ENCODE results near the gene TRAIP. TPM values are rescaled to one million over a fixed set of nuclear protein-coding genes. Genes with fewer than 3 reads are reported as not detected.

TRAIP gene
- total and polyA plus RNA-seq, 2 experiments from 2014 or later = 6.7 to 13.3 TPM

- Histone ChIP-seq H3K4me3 (peak overlapping the region; percentile 63), H3K4me1 (ENCODE audit: low read depth) (peaks cover 5% of the 10 kb centered on the region), H3K36me3 (no peaks in the 10 kb centered on the region), H3K27ac (no peak overlapping the region), H3K27me3 (no peaks in the 10 kb centered on the region), H3K9me3 (ENCODE audit: low read depth) (no peaks in the 10 kb centered on the region)
- no peak for DNase-seq (ENCODE audit: low read depth in 1 of 2, low spot score in 1 of 2)
- no peak for TF ChIP-seq CTCF (IDR thresholded peaks at IDR 0.05; ENCODE audit: low read depth, low read length)
Measured at GRCh38 chr3:49855662-49856061, 702 bp downstream of the TRAIP start.

GRCh38 chr3:49845694-49846093 is 10.7 kb downstream of the TRAIP start:
- Histone ChIP-seq H3K4me3 (no peak overlapping the region), H3K9me3 (ENCODE audit: low read depth) (no peaks in the 10 kb centered on the region)
- no peak for TF ChIP-seq CTCF (IDR thresholded peaks at IDR 0.05; ENCODE audit: low read depth, low read length)

GRCh38 chr3:49844464-49845183 is 11.7 kb downstream of the TRAIP start:
- Histone ChIP-seq H3K36me3 (no peaks in the 10 kb centered on the region), H3K9me3 (ENCODE audit: low read depth) (no peaks in the 10 kb centered on the region), H3K27ac (no peak overlapping the region), H3K27me3 (no peaks in the 10 kb centered on the region), H3K4me1 (ENCODE audit: low read depth) (no peaks in the 10 kb centered on the region), H3K4me3 (no peak overlapping the region)
- no peak for TF ChIP-seq CTCF (IDR thresholded peaks at IDR 0.05; ENCODE audit: low read depth, low read length)
- DNase-seq (ENCODE audit: low read depth in 1 of 2, low spot score in 1 of 2) = no peak

More at GRCh38 chr3:49845694-49846093, 10.7 kb downstream of the TRAIP start:
- Histone ChIP-seq H3K27me3 (no peaks in the 10 kb centered on the region), H3K36me3 (no peaks in the 10 kb centered on the region), H3K4me1 (ENCODE audit: low read depth) (no peaks in the 10 kb centered on the region), H3K27ac (no peak overlapping the region)
- no peak for DNase-seq (ENCODE audit: low read depth in 1 of 2, low spot score in 1 of 2)

GRCh38 chr3:49842843-49843517 is 13.4 kb downstream of the TRAIP start:
- H3K9me3 ChIP-seq (ENCODE audit: low read depth) = no peaks in the 10 kb centered on the region
- no peaks in the 10 kb centered on the region for H3K27me3 ChIP-seq
- H3K4me3 ChIP-seq = no peak overlapping the region
- H3K36me3 ChIP-seq = no peaks in the 10 kb centered on the region
- no peak for DNase-seq (ENCODE audit: low read depth in 1 of 2, low spot score in 1 of 2)
- H3K27ac ChIP-seq = no peak overlapping the region
- TF ChIP-seq CTCF (IDR thresholded peaks at IDR 0.05; ENCODE audit: low read depth, low read length) = no peak
- no peaks in the 10 kb centered on the region for H3K4me1 ChIP-seq (ENCODE audit: low read depth)

GRCh38 chr3:49841806-49842205 is 14.6 kb downstream of the TRAIP start:
- no peak overlapping the region for H3K4me3 ChIP-seq
- DNase-seq (ENCODE audit: low read depth in 1 of 2, low spot score in 1 of 2) = no peak
- TF ChIP-seq CTCF (IDR thresholded peaks at IDR 0.05; ENCODE audit: low read depth, low read length) = no peak
- no peaks in the 10 kb centered on the region for H3K9me3 ChIP-seq (ENCODE audit: low read depth)
- H3K36me3 ChIP-seq = no peaks in the 10 kb centered on the region
- H3K27me3 ChIP-seq = no peaks in the 10 kb centered on the region
- H3K4me1 ChIP-seq (ENCODE audit: low read depth) = no peaks in the 10 kb centered on the region
- no peak overlapping the region for H3K27ac ChIP-seq

Measured in cardiac muscle cell (in vitro differentiated cells and primary cell).